HT1080 (cell line): ENCODE measurements around the gene ARL2. TPM values are rescaled to one million over a fixed set of nuclear protein-coding genes. Genes with fewer than 3 reads are reported as not detected.

Source experiments
- small RNA-seq: library from RNA; depleted of rRNA; stranded (forward); fragments of <200 nt; gene quantifications from one replicate; pipeline ENCODE3, GENCODE V24; 2014
- total RNA-seq: library from RNA; depleted of rRNA; stranded (reverse); fragments of >200 nt; shearing (Covaris generic); gene quantifications from 2 replicates; pipeline ENCODE4 v1.2.3, GENCODE V29; 2014; rRNA removed

ARL2 gene
- total RNA-seq, 1 experiment from 2014 or later, result 263 TPM

Small RNAs within 50 kb of the gene (small RNA-seq; reads per million reads assigned to genes)
- gene MIR6879 (not detected), gene SNX15 (not detected)

Other genes starting within 250 kb of the ARL2 start
- gene SF1, start 235.6 kb upstream of the ARL2 start, total RNA-seq, result 110 and 153 TPM in 2 replicates
- gene MAP4K2, start 210.9 kb upstream of the ARL2 start, total RNA-seq, result 19.2 and 23.3 TPM in 2 replicates
- gene MEN1, start 203.6 kb upstream of the ARL2 start, total RNA-seq, result 22.3 and 34.1 TPM in 2 replicates
- 0.13 and 0.23 TPM in 2 replicates for gene CDC42BPG, start 169.5 kb upstream of the ARL2 start, total RNA-seq
- gene EHD1, start 135.5 kb upstream of the ARL2 start, total RNA-seq, result 62.0 and 80.4 TPM in 2 replicates
- gene ATG2A, start 97.0 kb upstream of the ARL2 start, total RNA-seq, result 17.5 and 19.6 TPM in 2 replicates
- gene PPP2R5B, start 89.5 kb upstream of the ARL2 start, total RNA-seq, result 7.7 and 8.3 TPM in 2 replicates
- 0.53 TPM in 1 of 2 replicates, not detected in the other for gene GPHA2, start 78.3 kb upstream of the ARL2 start, total RNA-seq
- gene MAJIN, start 42.1 kb upstream of the ARL2 start, total RNA-seq, result not detected in 2 replicates
- gene BATF2, start 17.2 kb upstream of the ARL2 start, total RNA-seq, result 1.6 and 3.1 TPM in 2 replicates
- 20.1 and 23.1 TPM in 2 replicates for gene SNX15, start 13.3 kb downstream of the ARL2 start, total RNA-seq
- gene SAC3D1, start 27.1 kb downstream of the ARL2 start, total RNA-seq, result 21.3 and 25.1 TPM in 2 replicates
- gene NAALADL1, start 44.4 kb downstream of the ARL2 start, total RNA-seq, result 0.23 TPM in 1 of 2 replicates, not detected in the other
- 63.3 and 78.4 TPM in 2 replicates for gene CDCA5, start 69.9 kb downstream of the ARL2 start, total RNA-seq
- 39.7 and 56.6 TPM in 2 replicates for gene ZFPL1, start 70.1 kb downstream of the ARL2 start, total RNA-seq
- 139 and 163 TPM in 2 replicates for gene VPS51, start 82.1 kb downstream of the ARL2 start, total RNA-seq
- 4.8 and 5.5 TPM in 2 replicates for gene TM7SF2, start 97.7 kb downstream of the ARL2 start, total RNA-seq
- 42.9 and 43.6 TPM in 2 replicates for gene ZNHIT2, start 103.5 kb downstream of the ARL2 start, total RNA-seq
- gene FAU, start 108.0 kb downstream of the ARL2 start, total RNA-seq, result 410 and 898 TPM in 2 replicates
- gene MRPL49, start 108.2 kb downstream of the ARL2 start, total RNA-seq, result 100 and 124 TPM in 2 replicates
- 10.1 and 11.2 TPM in 2 replicates for gene SYVN1, start 120.4 kb downstream of the ARL2 start, total RNA-seq
- gene SPDYC, start 156.1 kb downstream of the ARL2 start, total RNA-seq, result not detected in 2 replicates
- 90.6 and 105 TPM in 2 replicates for gene CAPN1, start 167.8 kb downstream of the ARL2 start, total RNA-seq
- gene POLA2, start 247.8 kb downstream of the ARL2 start, total RNA-seq, result 21.4 and 24.2 TPM in 2 replicates